Loucy (cell line): ENCODE results near the gene ITGB8.

ENCODE experiments used
- H2AFZ ChIP-seq: fragments of 200-600 bp; sonication (generic); 2 replicates; pipeline ENCODE4 v1.6.0; 2016; ENCODE audit warnings: antibody characterized with exemption, mild to moderate bottlenecking, low read length, moderate library complexity
- H3F3A ChIP-seq: fragments of 200-600 bp; 2 replicates; pipeline ENCODE4 v1.6.0; 2016; ENCODE audit warnings: antibody characterized with exemption, low read depth, mild to moderate bottlenecking
- H3K27me3 ChIP-seq: fragments of 200-600 bp; sonication (generic); 2 replicates; pipeline ENCODE4 v1.6.1; 2014; ENCODE audit warnings: low read length, mild to moderate bottlenecking; ENCODE audit not compliant: insufficient read depth, poor library complexity, severe bottlenecking
- H3K36me3 ChIP-seq: fragments of 200-600 bp; sonication (generic); 2 replicates; pipeline ENCODE4 v1.6.1; 2016; ENCODE audit warnings: low read length; ENCODE audit not compliant: insufficient read depth
- H3K4me1 ChIP-seq: fragments of 200-600 bp; sonication (generic); 2 replicates; pipeline ENCODE4 v1.5.1; 2014; ENCODE audit warnings: low read length, mild to moderate bottlenecking; ENCODE audit not compliant: insufficient read depth, poor library complexity, severe bottlenecking
- H3K4me2 ChIP-seq: fragments of 200-600 bp; sonication (generic); 2 replicates; pipeline ENCODE4 v1.6.0; 2014; ENCODE audit warnings: antibody characterized with exemption, low read length, low read depth, mild to moderate bottlenecking; ENCODE audit not compliant: poor library complexity, severe bottlenecking
- H3K4me3 ChIP-seq: fragments of 200-600 bp; sonication (generic); 2 replicates; pipeline ENCODE4 v1.5.1; 2014; ENCODE audit warnings: low read length, mild to moderate bottlenecking, mixed read lengths; ENCODE audit not compliant: poor library complexity, severe bottlenecking
- H3K79me2 ChIP-seq: fragments of 200-600 bp; sonication (generic); 2 replicates; pipeline ENCODE4 v1.6.1; 2014; ENCODE audit warnings: low read length; ENCODE audit not compliant: insufficient read depth
- H3K9ac ChIP-seq: fragments of 200-600 bp; sonication (generic); 2 replicates; pipeline ENCODE4 v1.6.0; 2014; ENCODE audit warnings: mild to moderate bottlenecking, low read depth, low read length, moderate library complexity; ENCODE audit not compliant: poor library complexity, severe bottlenecking
- H3K9me2 ChIP-seq: fragments of 200-600 bp; sonication (generic); replicated peaks from 2 replicates; pipeline ENCODE4 v1.6.1; 2016; ENCODE audit warnings: low read depth, low read length, mixed read lengths
- H3K9me3 ChIP-seq: fragments of 200-600 bp; sonication (generic); 2 replicates; pipeline ENCODE4 v1.6.1; 2014; ENCODE audit warnings: mild to moderate bottlenecking, antibody characterized with exemption, low read length, low read depth; ENCODE audit not compliant: insufficient read depth
- H4K20me1 ChIP-seq: fragments of 200-600 bp; sonication (generic); 2 replicates; pipeline ENCODE4 v1.6.0; 2014; ENCODE audit warnings: antibody characterized with exemption, low read length, mild to moderate bottlenecking; ENCODE audit not compliant: insufficient read depth, poor library complexity, severe bottlenecking
- EZH2phosphoT487 ChIP-seq: fragments of 200-600 bp; IDR thresholded peaks from 2 replicates; pipeline ENCODE4 v1.6.1; 2018; ENCODE audit warnings: antibody characterized with exemption, mild to moderate bottlenecking, moderate library complexity, borderline replicate concordance
- TF ChIP-seq, protein P1 (sequence below): fragments of 200-600 bp; sonication (generic); conservative IDR thresholded peaks from 2 replicates; pipeline ENCODE4 v1.5.1; 2014; ENCODE audit warnings: mild to moderate bottlenecking, antibody characterized with exemption, low read length

Gene ITGB8

DNA sequence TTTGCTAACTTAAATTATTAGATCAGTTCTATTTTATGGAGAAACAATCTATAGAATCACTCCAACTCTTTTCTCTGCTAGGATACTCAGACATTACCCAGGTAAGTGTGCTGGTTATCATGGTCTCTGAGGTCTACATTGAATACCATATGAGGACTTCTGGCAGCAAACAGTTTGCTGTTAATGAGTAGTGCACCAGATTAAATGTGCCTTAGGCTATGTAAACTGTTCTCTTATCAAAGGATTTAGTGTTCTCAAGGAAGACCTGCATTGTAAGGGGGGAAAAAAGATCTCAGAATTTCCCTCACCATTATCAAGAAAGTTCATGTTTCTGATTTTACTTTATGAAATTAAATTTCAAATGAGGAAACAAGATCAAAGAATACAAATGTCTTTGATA lies 107.5 kb downstream of the ITGB8 start:
- TF ChIP-seq, protein P1, sequence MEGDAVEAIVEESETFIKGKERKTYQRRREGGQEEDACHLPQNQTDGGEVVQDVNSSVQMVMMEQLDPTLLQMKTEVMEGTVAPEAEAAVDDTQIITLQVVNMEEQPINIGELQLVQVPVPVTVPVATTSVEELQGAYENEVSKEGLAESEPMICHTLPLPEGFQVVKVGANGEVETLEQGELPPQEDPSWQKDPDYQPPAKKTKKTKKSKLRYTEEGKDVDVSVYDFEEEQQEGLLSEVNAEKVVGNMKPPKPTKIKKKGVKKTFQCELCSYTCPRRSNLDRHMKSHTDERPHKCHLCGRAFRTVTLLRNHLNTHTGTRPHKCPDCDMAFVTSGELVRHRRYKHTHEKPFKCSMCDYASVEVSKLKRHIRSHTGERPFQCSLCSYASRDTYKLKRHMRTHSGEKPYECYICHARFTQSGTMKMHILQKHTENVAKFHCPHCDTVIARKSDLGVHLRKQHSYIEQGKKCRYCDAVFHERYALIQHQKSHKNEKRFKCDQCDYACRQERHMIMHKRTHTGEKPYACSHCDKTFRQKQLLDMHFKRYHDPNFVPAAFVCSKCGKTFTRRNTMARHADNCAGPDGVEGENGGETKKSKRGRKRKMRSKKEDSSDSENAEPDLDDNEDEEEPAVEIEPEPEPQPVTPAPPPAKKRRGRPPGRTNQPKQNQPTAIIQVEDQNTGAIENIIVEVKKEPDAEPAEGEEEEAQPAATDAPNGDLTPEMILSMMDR = no peak
- no peak for TF ChIP-seq EZH2phosphoT487
- Histone ChIP-seq H2AFZ (no peak overlapping the region), H3K9me2 (no peaks in the 10 kb centered on the region), H3K4me1 (peaks cover 37% of the 10 kb centered on the region), H4K20me1 (no peaks in the 10 kb centered on the region), H3K79me2 (no peaks in the 10 kb centered on the region), H3K4me2 (peak overlapping the region; percentile 56), H3K9ac (peak overlapping the region; percentile 9), H3K36me3 (no peaks in the 10 kb centered on the region), H3K9me3 (no peaks in the 10 kb centered on the region), H3F3A (no peaks in the 10 kb centered on the region), H3K27me3 (no peaks in the 10 kb centered on the region), H3K4me3 (peak overlapping the region; percentile 35)

DNA sequence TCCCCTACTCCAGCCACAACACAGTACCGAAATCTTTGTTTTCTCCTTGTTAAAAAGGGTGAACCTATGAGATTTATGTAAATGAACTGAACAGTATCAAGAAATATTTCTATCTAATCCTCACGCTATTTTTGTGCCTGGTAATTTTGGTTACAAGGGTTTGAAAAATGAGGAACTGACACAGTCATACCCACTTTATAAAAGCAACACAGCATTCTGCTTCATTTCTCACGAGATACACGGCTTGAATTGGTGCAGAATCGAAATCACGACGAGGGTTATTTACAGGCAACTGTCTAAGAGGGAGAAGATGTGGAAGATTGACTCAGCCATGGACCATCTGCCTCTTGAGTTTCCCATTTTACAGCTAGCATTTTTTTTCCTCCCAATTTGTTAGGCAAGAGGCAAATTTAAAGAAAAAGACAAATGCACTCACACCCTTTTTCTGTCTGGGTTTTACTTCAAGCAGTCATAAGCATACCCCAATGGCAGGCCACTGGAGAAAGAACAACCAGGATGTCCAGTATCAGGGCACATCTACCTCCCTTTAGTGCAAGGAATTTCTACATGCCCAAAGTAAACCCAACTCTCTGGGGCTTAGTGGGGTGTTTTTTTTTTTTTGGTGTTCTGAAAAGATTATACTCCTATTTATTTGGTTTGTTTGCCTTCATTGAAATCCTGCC lies 108.1 kb downstream of the ITGB8 start:
- Histone ChIP-seq H3K9me2 (no peaks in the 10 kb centered on the region), H3K4me1 (peaks cover 37% of the 10 kb centered on the region), H3K4me2 (no peak overlapping the region), H3K4me3 (no peak overlapping the region), H3F3A (no peaks in the 10 kb centered on the region), H3K36me3 (no peaks in the 10 kb centered on the region), H4K20me1 (no peaks in the 10 kb centered on the region), H3K9me3 (no peaks in the 10 kb centered on the region), H3K79me2 (no peaks in the 10 kb centered on the region), H3K9ac (no peak overlapping the region), H2AFZ (no peak overlapping the region), H3K27me3 (no peaks in the 10 kb centered on the region)
- TF ChIP-seq, protein P1 = no peak
- TF ChIP-seq EZH2phosphoT487 = no peak

DNA sequence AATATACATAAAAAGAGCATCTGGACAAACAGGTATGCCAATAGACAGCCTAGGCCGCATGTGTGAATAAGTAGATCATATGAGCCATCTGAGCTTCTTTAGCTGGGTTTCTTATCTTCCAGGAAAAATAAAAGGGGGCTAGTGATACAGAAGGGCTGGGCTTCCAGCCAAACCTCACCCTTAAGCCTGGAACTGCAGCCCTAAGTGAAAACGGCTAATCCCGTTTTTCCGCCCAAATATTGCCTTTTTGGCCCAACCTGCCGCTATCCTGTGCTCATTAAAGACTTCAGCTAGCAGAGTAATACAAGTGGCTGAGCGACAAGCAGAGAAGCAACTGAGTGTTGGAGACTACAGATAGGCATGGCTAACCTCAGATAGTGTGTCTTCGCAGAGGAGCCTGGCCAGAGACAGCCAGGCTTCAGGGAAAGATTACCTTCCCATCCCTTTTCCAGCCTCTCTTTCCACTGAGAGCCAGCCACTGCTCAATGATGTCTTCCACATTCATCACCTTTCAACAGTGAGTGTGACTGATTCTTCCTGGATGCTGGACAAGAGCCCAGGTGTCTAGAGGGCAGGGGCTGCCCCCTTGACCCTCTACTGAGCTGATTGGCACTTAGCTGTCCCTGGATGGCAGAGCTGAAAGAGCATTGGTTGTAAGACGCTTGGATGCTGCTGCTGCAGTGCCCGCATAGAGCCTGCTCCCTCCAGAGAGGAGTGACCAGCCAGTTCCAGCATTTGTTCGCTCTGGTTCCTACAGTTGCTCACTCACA lies 108.9 kb downstream of the ITGB8 start:
- no peaks in the 10 kb centered on the region for H3K9me2 ChIP-seq
- no peak overlapping the region for H3K4me2 ChIP-seq
- H4K20me1 ChIP-seq = no peaks in the 10 kb centered on the region
- no peaks in the 10 kb centered on the region for H3F3A ChIP-seq
- H2AFZ ChIP-seq = no peak overlapping the region
- no peaks in the 10 kb centered on the region for H3K36me3 ChIP-seq
- no peak overlapping the region for H3K4me3 ChIP-seq
- H3K9ac ChIP-seq = no peak overlapping the region
- H3K79me2 ChIP-seq = no peaks in the 10 kb centered on the region
- H3K27me3 ChIP-seq = no peaks in the 10 kb centered on the region
- H3K4me1 ChIP-seq = peaks cover 37% of the 10 kb centered on the region
- TF ChIP-seq, protein P1 = no peak
- no peak for TF ChIP-seq EZH2phosphoT487
- no peaks in the 10 kb centered on the region for H3K9me3 ChIP-seq
